Neural progenitor cell (in vitro differentiated cells): Measurements from ENCODE around the gene LIMS2. TPM values are rescaled to one million over a fixed set of nuclear protein-coding genes. Genes with fewer than 3 reads are reported as not detected.
A peak's percentile ranks its signal among the peaks of the same experiment; 100 is the strongest.

Experiments used
- DNase-seq: peaks from one replicate; pipeline ENCODE4 v3.0.0-alpha.2; 2016; ENCODE audit warnings: low spot score
- H2AFZ ChIP-seq: fragments of 200-600 bp; sonication (generic); replicated peaks from 2 replicates; pipeline ENCODE4 v1.6.1; 2016; ENCODE audit warnings: antibody characterized with exemption
- H3F3A ChIP-seq: fragments of 200-600 bp; sonication (generic); 2 replicates; pipeline ENCODE4 v1.6.1; 2016; ENCODE audit warnings: antibody characterized with exemption, low read depth
- H3K27ac ChIP-seq: fragments of 200-600 bp; sonication (generic); 2 replicates; pipeline ENCODE4 v1.5.1; 2016; ENCODE audit warnings: mild to moderate bottlenecking
- H3K27me3 ChIP-seq: fragments of 200-600 bp; sonication (generic); 2 replicates; pipeline ENCODE4 v1.6.1; 2016; ENCODE audit warnings: mild to moderate bottlenecking, moderate library complexity
- H3K36me3 ChIP-seq: fragments of 200-600 bp; sonication (generic); 2 replicates; pipeline ENCODE4 v1.5.1; 2016
- H3K4me1 ChIP-seq: fragments of 200-600 bp; sonication (generic); 2 replicates; pipeline ENCODE4 v1.6.1; 2016; ENCODE audit warnings: mixed run types
- H3K4me2 ChIP-seq: fragments of 200-600 bp; sonication (generic); 2 replicates; pipeline ENCODE4 v1.6.1; 2016
- H3K4me3 ChIP-seq: fragments of 200-600 bp; sonication (generic); 2 replicates; pipeline ENCODE4 v1.5.1; 2016
- H3K79me2 ChIP-seq: fragments of 200-600 bp; sonication (generic); 2 replicates; pipeline ENCODE4 v1.6.1; 2016; ENCODE audit warnings: low read depth
- H3K9ac ChIP-seq: fragments of 200-600 bp; sonication (generic); 2 replicates; pipeline ENCODE4 v1.6.1; 2016
- H3K9me3 ChIP-seq: fragments of 200-600 bp; sonication (generic); 2 replicates; pipeline ENCODE4 v1.5.1; 2016; ENCODE audit warnings: low read depth
- H4K20me1 ChIP-seq: fragments of 200-600 bp; sonication (generic); 2 replicates; pipeline ENCODE4 v1.6.1; 2016; ENCODE audit warnings: low read depth
- H3K27ac Mint-ChIP-seq: 3 replicates; pipeline ENCODE4 v1.8.0; 2021; ENCODE audit warnings: mixed read lengths
- H3K27me3 Mint-ChIP-seq: 2 replicates; pipeline ENCODE4 v1.8.0; 2022; ENCODE audit warnings: low read depth, mild to moderate bottlenecking, inconsistent platforms, moderate library complexity, mixed read lengths; ENCODE audit not compliant: insufficient read depth
- H3K36me3 Mint-ChIP-seq: 3 replicates; pipeline ENCODE4 v1.8.0; 2021; ENCODE audit warnings: mixed read lengths
- H3K4me1 Mint-ChIP-seq: 3 replicates; pipeline ENCODE4 v1.8.0; 2021; ENCODE audit warnings: mixed read lengths
- H3K4me3 Mint-ChIP-seq: 3 replicates; pipeline ENCODE4 v1.8.0; 2021; ENCODE audit warnings: mild to moderate bottlenecking, moderate library complexity, mixed read lengths
- H3K9me3 Mint-ChIP-seq: 3 replicates; pipeline ENCODE4 v1.8.0; 2020; ENCODE audit warnings: mixed read lengths
- EZH2 ChIP-seq: fragments of 200-600 bp; sonication (generic); IDR thresholded peaks from 2 replicates; pipeline ENCODE4 v1.6.1; 2017; ENCODE audit warnings: antibody characterized with exemption, mild to moderate bottlenecking, moderate library complexity
- EZH2phosphoT487 ChIP-seq: fragments of 200-600 bp; sonication (generic); IDR thresholded peaks from 2 replicates; pipeline ENCODE4 v1.6.1; 2017; ENCODE audit warnings: antibody characterized with exemption
- total RNA-seq: library from RNA; depleted of rRNA; stranded (reverse); fragments of >200 nt; gene quantifications from 2 replicates; pipeline ENCODE4 v1.2.3, GENCODE V29; 2015; ENCODE audit warnings: low replicate concordance
- TF ChIP-seq, protein P1 (sequence below): fragments of 200-600 bp; sonication (generic); IDR thresholded peaks from 2 replicates; pipeline ENCODE4 v1.5.1; 2017; ENCODE audit warnings: antibody characterized with exemption, mild to moderate bottlenecking

LIMS2 gene
- total RNA-seq, 1 donor from 2014 or later, result not detected

DNA sequence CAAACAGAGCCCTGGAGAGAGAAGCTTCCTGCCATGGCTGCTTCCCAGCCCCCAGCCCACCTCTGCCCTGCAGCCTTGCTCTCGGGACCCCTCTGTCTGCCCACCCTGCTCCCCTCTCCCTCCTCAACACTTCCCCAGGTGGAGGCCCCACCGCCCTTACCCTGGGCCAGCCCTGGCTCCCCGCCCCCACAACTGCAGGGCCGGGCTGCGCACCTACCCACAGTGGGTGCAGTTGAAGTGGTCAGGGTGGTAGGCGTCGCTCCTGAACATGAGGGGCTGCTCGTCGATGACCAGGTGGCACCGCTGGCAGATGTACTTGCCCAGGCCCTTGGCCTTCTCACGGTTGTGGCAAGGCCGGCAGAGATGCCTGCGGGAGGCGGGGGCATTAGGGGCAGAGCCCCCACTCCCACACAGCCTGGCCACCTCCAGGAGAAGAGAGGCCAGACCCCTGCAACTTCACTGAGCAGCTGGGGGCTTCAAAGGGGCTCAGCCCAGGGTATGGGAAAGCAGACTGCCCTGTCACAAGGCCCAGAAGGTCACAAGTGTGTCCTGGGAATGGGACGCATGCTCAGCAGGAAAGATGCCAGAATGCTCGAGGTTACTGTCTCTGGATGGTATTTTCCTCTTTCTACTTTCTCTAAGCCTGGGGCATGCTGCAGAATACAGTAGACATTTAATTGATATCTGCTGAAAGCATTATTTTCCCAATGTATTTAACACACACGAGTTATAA, 32.5 kb downstream of the LIMS2 start:
- no peak for TF ChIP-seq EZH2
- no peak for TF ChIP-seq EZH2phosphoT487
- TF ChIP-seq, protein P1, sequence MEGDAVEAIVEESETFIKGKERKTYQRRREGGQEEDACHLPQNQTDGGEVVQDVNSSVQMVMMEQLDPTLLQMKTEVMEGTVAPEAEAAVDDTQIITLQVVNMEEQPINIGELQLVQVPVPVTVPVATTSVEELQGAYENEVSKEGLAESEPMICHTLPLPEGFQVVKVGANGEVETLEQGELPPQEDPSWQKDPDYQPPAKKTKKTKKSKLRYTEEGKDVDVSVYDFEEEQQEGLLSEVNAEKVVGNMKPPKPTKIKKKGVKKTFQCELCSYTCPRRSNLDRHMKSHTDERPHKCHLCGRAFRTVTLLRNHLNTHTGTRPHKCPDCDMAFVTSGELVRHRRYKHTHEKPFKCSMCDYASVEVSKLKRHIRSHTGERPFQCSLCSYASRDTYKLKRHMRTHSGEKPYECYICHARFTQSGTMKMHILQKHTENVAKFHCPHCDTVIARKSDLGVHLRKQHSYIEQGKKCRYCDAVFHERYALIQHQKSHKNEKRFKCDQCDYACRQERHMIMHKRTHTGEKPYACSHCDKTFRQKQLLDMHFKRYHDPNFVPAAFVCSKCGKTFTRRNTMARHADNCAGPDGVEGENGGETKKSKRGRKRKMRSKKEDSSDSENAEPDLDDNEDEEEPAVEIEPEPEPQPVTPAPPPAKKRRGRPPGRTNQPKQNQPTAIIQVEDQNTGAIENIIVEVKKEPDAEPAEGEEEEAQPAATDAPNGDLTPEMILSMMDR, result no peak
- Mint-ChIP-seq H3K36me3 (no peaks in the 10 kb centered on the region), H3K4me1 (peaks cover 37% of the 10 kb centered on the region), H3K9me3 (no peaks in the 10 kb centered on the region), H3K4me3 (no peak overlapping the region), H3K27me3 (peaks cover 11% of the 10 kb centered on the region), H3K27ac (peak overlapping the region; percentile 53)
- H3F3A ChIP-seq, result no peaks in the 10 kb centered on the region
- no peaks in the 10 kb centered on the region for H3K27me3 ChIP-seq
- peaks cover 12% of the 10 kb centered on the region for H3K4me1 ChIP-seq
- no peaks in the 10 kb centered on the region for H3K9me3 ChIP-seq
- no peaks in the 10 kb centered on the region for H4K20me1 ChIP-seq
- no peaks in the 10 kb centered on the region for H3K36me3 ChIP-seq
- no peak overlapping the region for H3K9ac ChIP-seq
- H3K4me3 ChIP-seq, result no peak overlapping the region
- no peaks in the 10 kb centered on the region for H3K79me2 ChIP-seq
- no peak overlapping the region for H2AFZ ChIP-seq
- no peak overlapping the region for H3K27ac ChIP-seq
- H3K4me2 ChIP-seq, result no peak overlapping the region
- no peak for DNase-seq

DNA sequence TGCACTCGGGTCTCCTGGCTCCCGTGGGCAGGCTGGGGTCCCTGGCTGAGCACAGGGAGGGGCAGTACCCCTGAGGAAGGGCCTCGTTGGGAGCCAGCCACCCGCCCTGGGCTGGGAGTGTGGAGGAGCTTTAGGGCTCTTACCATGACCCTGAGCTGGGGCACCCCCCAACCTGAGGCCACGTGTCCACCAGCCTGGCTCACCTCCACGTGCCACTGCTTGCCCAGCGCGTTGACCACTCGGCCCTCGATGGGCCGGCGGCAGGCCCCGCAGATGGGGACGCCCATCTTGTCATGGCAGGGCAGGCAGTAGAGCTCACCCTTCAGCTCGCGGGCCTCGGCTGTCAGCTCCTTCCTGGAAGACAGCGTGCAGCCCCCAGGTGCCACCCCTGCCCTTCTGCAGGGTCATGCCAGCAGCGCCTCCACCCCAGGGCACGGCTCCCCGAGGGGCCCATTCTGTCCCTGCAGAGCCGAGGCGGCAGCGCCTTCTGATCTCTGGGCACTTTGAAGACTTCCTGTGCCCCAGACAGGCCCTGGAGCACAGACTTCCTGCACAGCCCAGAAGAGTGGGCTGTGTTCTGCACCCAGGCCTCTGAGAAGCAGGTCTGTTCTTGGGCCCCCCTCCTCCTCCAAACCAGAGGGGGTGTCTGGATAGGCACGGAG, 33.4 kb downstream of the LIMS2 start:
- Histone ChIP-seq H3K9ac (no peak overlapping the region), H3K27me3 (no peaks in the 10 kb centered on the region), H3K9me3 (no peaks in the 10 kb centered on the region), H3K79me2 (no peaks in the 10 kb centered on the region), H3K4me2 (no peak overlapping the region), H4K20me1 (no peaks in the 10 kb centered on the region), H3F3A (no peaks in the 10 kb centered on the region), H2AFZ (no peak overlapping the region), H3K36me3 (no peaks in the 10 kb centered on the region), H3K4me3 (no peak overlapping the region), H3K4me1 (peaks cover 13% of the 10 kb centered on the region), H3K27ac (no peak overlapping the region)
- H3K36me3 Mint-ChIP-seq, result no peaks in the 10 kb centered on the region
- no peak overlapping the region for H3K27ac Mint-ChIP-seq
- H3K4me1 Mint-ChIP-seq, result peaks cover 35% of the 10 kb centered on the region
- peaks cover 12% of the 10 kb centered on the region for H3K27me3 Mint-ChIP-seq
- H3K4me3 Mint-ChIP-seq, result no peak overlapping the region
- H3K9me3 Mint-ChIP-seq, result no peaks in the 10 kb centered on the region
- no peak for TF ChIP-seq EZH2phosphoT487
- no peak for TF ChIP-seq EZH2
- TF ChIP-seq, protein P1, result no peak
- no peak for DNase-seq

DNA sequence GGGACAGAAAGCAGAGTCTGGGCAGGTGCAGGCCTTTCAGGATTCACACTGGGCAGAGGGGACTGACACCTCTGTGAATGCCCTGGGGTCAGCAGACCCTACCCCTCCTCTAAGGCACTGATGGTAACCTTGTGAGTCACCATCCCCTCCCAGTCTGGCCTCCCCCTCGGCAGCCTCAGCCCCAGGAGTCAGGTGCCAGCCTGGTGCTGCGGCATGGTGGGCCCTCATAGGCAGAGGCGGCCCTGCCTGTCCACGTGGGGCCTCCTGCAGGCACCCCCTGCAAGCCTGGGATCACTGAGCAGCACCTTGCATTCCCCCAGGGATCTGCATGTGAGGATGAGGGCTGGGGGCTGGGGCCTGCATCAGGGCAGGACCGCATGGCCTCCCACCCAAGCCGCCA, 34.2 kb downstream of the LIMS2 start:
- no peak overlapping the region for H3K27ac Mint-ChIP-seq

More for the DNA sequence above, 34.2 kb downstream of the LIMS2 start:
- no peak overlapping the region for H3K4me2 ChIP-seq
- H3K4me1 ChIP-seq, result peaks cover 13% of the 10 kb centered on the region
- no peaks in the 10 kb centered on the region for H3F3A ChIP-seq
- Mint-ChIP-seq H3K36me3 (no peaks in the 10 kb centered on the region), H3K27me3 (peaks cover 9% of the 10 kb centered on the region), H3K4me3 (no peak overlapping the region), H3K9me3 (no peaks in the 10 kb centered on the region), H3K4me1 (peaks cover 29% of the 10 kb centered on the region)
- H3K27me3 ChIP-seq, result no peaks in the 10 kb centered on the region
- no peak for DNase-seq
- no peak overlapping the region for H2AFZ ChIP-seq
- no peak overlapping the region for H3K4me3 ChIP-seq
- H3K27ac ChIP-seq, result no peak overlapping the region
- no peak overlapping the region for H3K9ac ChIP-seq
- no peaks in the 10 kb centered on the region for H3K36me3 ChIP-seq
- H3K9me3 ChIP-seq, result no peaks in the 10 kb centered on the region
- no peaks in the 10 kb centered on the region for H4K20me1 ChIP-seq
- no peaks in the 10 kb centered on the region for H3K79me2 ChIP-seq
- TF ChIP-seq, protein P1, result no peak
- no peak for TF ChIP-seq EZH2
- TF ChIP-seq EZH2phosphoT487, result no peak
